Brain microvascular endothelial cell (primary cell): ENCODE data around the gene AMDHD1.

ENCODE experiments used
- DNase-seq: peaks from one replicate; pipeline ENCODE4 v3.0.0-alpha.2; 2020
- H3K27ac ChIP-seq: fragments of 250-450 bp; sonication (Bioruptor Pico); 2 replicates; pipeline ENCODE4 v1.5.1; 2020; ENCODE audit warnings: mild to moderate bottlenecking, moderate library complexity
- H3K27me3 ChIP-seq: fragments of 250-450 bp; sonication (Bioruptor Pico); replicated peaks from 2 replicates; pipeline ENCODE4 v1.5.1; 2020; ENCODE audit warnings: mild to moderate bottlenecking
- H3K36me3 ChIP-seq: fragments of 250-450 bp; sonication (Bioruptor Pico); replicated peaks from 2 replicates; pipeline ENCODE4 v1.5.1; 2020; ENCODE audit warnings: mild to moderate bottlenecking
- H3K4me3 ChIP-seq: 2 replicates; pipeline ENCODE4 v1.5.1; 2011; ENCODE audit warnings: low read depth, mild to moderate bottlenecking, control low read depth, low read length, moderate library complexity
- in situ Hi-C: cut with HindIII; loops from 2 replicates; pipeline ENCODE4 v1.10.0; 2017; ENCODE audit warnings: low sequenced_read_pairs, low pct_ligation_motif_present
- TF ChIP-seq, protein P1 (sequence below): IDR thresholded peaks from 2 replicates; pipeline ENCODE4 v1.5.1; 2011; ENCODE audit warnings: low read depth, mild to moderate bottlenecking, moderate library complexity, low read length, control low read depth, inconsistent platforms; ENCODE audit errors: missing control alignments

The AMDHD1 gene

DNA sequence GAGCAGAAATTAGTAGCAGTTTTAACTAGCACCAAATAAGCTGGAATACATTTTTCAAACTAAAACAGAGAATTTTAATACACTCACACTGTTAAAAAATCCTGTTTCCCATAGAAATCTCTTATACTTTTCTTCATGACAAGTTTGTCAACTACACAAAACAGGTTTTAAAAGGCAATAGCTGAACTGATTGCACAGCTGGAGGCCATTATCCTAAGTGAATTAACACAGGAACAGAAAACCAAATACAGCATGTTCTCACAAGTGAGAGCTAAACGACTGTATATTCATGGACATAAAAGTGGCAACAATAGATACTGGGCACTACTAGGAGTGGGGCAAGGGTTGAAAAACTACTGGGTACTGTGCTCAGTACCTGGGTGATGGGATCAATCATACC, 64.6 kb downstream of the AMDHD1 start:
- TF ChIP-seq, protein P1, sequence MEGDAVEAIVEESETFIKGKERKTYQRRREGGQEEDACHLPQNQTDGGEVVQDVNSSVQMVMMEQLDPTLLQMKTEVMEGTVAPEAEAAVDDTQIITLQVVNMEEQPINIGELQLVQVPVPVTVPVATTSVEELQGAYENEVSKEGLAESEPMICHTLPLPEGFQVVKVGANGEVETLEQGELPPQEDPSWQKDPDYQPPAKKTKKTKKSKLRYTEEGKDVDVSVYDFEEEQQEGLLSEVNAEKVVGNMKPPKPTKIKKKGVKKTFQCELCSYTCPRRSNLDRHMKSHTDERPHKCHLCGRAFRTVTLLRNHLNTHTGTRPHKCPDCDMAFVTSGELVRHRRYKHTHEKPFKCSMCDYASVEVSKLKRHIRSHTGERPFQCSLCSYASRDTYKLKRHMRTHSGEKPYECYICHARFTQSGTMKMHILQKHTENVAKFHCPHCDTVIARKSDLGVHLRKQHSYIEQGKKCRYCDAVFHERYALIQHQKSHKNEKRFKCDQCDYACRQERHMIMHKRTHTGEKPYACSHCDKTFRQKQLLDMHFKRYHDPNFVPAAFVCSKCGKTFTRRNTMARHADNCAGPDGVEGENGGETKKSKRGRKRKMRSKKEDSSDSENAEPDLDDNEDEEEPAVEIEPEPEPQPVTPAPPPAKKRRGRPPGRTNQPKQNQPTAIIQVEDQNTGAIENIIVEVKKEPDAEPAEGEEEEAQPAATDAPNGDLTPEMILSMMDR = no peak
- Histone ChIP-seq H3K36me3 (peaks cover 9% of the 10 kb centered on the region), H3K27ac (no peak overlapping the region), H3K4me3 (no peak overlapping the region), H3K27me3 (no peaks in the 10 kb centered on the region)
- no peak for DNase-seq
- in situ Hi-C loops = no loop called here

DNA sequence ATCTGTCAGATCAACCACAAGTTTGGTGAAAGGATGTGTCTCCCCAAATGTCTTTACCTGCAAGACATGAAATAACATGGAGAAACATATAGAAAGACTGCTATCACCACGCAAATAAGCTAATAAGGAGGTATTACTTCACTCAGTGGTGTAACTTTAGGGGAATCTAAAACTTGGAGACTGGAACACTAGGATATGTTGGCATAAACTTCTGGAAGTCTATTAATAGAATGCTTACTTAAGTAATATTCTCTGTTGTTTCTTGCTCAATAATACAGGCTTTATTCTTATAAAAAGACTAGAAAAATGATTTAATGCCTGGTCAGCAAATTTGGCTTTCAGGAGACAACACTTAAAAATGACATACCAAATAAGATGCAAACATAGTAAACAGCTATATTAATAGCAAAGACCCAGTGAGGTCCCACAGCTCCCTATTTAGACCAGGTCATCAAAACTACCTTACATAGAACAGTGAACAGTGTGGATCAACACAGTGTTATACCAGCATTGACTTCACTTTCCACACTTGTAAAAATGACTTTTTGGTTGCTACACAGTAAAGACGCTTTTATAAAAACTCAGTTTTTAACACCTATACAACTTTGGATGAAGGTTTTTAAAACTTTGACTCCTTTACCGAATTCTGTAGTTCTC, 71.9 kb downstream of the AMDHD1 start:
- TF ChIP-seq, protein P1 = no peak
- H3K4me3 ChIP-seq = no peak overlapping the region
- in situ Hi-C loops = no loop called here
- DNase-seq = no peak
- H3K27ac ChIP-seq = no peak overlapping the region
- no peaks in the 10 kb centered on the region for H3K27me3 ChIP-seq
- H3K36me3 ChIP-seq = peaks cover 9% of the 10 kb centered on the region

DNA sequence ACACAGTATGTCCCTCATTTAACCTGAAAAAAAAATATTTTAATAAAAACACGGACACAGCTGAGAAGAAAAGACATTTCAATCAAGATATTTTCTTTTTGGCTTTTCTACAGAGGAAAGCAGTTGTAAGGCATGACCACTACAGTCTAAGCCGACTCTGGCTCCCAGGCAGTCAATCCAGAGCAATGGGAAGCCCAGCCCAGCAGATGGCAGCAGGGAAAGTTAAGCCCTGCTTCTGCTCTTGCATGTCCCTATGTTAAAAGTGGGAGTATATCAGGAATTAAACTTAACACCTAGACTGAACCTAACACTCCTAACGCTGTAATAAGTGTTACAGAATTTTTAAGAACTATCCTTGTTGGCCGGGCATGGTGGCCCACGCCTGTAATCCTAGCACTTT, 72.5 kb downstream of the AMDHD1 start:
- Histone ChIP-seq H3K27me3 (no peaks in the 10 kb centered on the region), H3K36me3 (peaks cover 9% of the 10 kb centered on the region), H3K4me3 (no peak overlapping the region), H3K27ac (no peak overlapping the region)
- in situ Hi-C loops = no loop called here
- TF ChIP-seq, protein P1 = peak; percentile 71
- DNase-seq = peak; percentile 52
